C1 segment of cervical spinal cord (tissue), 14 donors: ENCODE data around the gene AKAP13.
A peak's percentile ranks its signal among the peaks of the same experiment; 100 is the strongest.

Source experiments
- DNase-seq, 14 donors: peaks; one replicate each; lab custom pipeline; 2025; lab: John Stamatoyannopoulos, UW

AKAP13 gene

DNA sequence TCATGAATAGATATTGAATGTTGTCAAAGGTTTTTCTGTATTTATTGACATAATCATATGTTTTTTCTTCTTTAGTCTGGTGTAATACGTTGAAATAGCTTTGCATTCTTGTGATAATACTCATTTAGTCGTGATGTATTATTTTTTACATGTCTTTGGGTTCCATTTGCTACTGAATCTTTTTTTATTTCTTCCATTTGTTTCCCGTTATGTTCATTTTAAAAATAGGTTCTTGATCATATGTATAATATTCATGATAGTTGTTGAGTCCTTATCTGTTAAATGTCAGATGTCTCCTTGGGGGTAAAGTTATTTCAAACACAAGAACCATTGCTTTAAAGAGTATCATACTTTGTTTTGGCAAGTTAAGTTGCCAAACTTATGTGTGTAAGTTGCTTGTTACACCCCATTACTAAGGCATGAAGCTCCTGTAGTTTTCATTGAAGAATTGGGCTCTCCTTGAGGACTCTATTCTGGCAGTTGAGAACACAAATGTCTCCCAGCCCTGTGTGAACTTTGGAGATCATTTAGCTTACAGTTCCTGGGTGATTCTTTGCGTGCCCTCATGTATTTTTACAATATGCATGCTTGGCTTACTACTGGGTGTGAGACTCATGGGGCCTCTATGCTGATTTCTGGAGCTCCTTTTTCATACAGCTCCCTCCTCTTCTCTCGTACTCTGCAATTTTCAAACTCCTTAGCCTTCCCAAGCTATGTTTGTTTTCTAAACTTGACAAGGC lies 8.3 kb downstream of the AKAP13 start:
- DNase-seq, result no peak

GRCh38 chr15:85389306-85389650 lies 8.9 kb downstream of the AKAP13 start:
- DNase-seq, result no peak

DNA sequence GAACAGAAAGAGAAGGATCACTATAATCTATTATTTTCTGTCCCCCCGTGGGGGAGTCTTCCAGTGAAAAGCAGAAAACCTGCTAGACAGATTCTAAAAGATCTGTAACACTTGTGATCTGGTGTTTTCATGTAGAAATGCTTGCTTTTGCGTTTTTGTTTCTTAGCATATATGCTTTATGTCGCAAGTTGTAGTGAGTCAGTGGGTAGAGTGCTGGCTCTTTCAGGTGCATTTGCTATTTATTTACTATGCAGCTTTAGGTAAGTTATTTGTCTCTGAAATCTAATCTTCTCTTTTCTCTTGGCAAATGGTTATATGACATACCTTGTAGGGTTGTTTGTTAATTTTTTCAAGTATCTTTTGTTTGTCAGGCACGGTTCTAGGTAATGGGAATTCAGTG lies 9.4 kb downstream of the AKAP13 start:
- no peak for DNase-seq

GRCh38 chr15:85393210-85393609 lies 12.8 kb downstream of the AKAP13 start:
- DNase-seq, result no peak

DNA sequence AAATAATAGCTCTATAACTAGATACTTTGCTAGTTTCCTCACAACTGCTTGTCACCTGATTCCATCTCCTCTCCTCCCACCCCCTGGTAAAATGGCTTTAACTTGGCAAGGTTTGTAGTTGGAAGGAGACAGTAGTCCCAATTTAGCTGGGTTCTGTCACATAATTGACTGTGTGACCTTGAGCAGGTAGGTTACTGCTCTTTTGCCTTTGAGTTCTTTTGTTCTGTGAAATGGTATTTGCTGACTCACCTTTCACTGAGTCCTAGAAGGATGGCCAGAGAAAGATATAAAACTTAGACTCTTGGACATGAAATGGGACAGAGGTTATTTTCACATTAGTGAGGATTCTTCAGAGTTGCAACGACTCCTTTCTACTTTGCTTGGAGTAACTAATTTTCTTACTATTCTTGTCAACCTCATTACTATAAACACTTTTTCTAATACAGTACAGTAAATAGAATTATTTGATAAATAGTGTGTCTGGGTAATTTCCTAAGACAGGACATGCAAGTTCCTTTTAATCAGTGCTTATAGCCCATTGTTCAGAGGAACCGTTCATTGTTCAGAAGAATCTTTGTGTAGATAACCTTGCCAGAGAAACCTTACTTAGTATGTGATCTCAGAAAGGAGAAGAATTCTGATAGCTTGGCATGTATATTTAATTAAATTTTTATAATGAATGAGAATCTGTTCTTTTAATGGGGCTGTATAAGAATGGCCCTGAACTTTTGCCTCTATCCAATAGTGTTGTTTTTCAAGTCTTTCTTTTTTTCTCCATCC lies 14.3 kb downstream of the AKAP13 start:
- DNase-seq, result no peak

DNA sequence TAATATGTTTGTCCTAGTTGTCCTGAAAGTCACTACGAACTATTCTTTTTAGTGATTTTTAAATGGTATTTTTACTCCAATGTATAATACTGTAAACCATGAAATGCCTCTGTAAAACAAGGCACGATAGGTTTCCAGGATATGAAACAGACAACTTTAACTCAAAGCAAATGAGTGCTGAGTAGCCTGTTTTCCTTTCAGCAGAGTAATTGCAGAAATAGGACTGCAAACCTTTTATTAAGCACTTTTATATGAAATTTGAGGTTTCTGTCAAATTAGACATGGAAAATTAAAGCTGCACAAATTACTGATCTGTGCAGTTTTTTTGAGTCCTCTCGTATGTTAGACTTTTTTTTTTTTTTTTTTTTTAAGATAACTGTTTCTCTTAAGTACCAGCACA lies 16.2 kb downstream of the AKAP13 start:
- DNase-seq, result no peak

DNA sequence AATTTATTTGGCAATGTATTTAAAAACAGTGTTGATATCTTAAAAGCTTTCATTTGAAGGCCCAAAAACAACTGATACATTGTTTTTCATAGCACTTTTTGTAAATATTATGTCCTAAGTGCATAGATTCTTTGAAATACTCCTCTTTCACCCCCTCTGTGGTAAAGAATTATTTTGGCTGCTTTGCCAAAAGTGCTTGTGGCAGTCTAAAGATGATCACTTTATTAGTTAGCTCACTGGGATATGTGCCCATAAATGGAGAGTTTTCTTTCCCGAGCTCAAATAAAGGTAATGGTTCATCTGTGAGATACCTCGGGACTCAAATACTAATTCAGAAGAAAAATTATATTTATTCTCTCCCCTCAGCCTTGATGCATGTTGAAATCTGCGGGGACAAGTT lies 16.7 kb downstream of the AKAP13 start:
- no peak for DNase-seq

DNA sequence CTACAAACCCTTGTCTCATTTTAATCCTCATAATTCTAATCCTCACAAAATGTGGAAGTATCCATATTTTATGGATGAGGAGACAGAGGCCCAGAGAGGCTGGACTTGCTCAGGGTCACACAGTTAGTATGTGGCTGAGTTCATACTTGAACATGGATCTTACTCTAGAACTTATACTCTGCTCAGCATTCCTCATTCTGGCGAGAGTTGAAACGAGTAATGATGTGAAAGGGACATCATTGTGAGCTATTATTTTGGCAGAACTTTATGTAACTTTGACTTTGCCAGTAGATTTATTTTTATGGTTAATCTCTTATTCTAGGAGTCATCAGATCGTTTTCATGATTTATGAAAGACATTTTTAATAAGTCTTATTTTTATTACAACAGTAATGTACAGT lies 17.5 kb downstream of the AKAP13 start:
- no peak for DNase-seq

- DNase-seq, result no peak
These were observed 18.4 kb downstream of the AKAP13 start for GRCh38 chr15:85398822-85399221.

DNA sequence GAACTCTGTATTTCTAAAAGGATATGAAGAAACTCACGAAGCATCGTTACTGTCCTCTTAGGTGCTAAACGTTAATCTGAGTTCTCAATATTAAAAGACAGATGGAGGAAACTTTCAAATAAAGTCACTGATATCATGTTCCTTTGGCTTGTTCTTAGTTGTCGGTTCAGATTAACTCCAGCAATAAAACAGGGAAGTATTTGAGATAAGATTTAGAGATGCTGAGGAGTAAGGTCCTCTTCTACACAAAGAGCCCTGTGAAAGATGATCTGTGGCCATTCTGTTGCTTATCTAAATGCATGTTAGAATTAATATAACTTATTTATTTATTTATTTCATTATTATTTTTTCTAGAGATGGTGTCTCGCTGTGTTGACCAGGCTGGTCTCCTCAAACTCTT lies 19.2 kb downstream of the AKAP13 start:
- DNase-seq, result no peak

DNA sequence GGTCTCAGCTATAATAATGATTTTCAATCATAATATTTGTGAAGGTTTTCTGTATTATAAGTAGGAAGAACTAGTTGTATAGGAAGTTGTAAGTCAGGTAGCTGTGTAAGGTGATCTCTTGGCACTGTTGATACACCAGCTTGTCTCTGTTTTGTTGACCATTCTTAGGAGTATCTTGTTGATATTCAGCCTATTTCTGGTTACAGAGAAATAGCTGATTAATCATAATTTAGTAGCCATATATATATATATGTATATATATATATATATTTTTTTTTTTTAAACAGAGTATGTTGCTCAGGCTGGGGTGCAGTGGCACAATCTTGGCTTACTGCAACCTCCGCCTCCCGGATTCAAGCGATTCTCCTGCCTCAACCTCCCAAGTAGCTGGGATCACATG lies 20.2 kb downstream of the AKAP13 start:
- DNase-seq, result no peak

- no peak for DNase-seq
These were observed 20.8 kb downstream of the AKAP13 start for GRCh38 chr15:85401108-85401774.

DNA sequence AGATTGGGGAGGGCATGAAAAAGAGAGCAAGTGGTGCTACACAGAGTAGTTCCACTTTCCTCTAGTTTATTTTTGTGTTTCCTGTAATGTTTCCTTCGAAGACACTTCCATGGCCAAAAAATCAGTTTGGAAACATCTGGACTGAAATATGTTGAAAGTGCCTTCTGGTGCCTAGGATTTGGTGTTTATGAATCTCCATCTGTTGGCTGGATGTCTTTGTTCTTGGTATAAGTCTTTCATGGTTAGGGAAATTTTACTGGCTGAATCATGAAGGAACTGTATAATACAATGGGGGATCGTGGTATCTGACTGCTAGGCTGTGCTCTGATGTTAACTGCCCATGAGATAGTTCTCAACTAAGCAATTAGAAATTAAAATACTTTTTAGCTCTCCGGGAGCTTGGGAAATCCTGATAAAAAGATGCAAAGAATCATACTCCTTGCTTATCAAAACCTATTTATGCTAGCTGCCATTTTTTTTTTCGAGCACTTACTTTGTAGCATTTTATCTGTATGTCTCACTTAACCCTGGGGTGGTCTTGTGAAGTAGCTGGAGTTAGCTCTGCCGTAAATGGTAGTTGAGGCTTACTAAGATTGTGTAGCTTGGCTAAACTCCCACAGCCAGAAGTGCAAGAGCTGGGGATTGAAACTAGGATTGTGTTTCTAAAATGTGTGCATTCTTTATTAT lies 21.9 kb downstream of the AKAP13 start:
- no peak for DNase-seq

- DNase-seq, result no peak
These were observed 23.3 kb downstream of the AKAP13 start for GRCh38 chr15:85403745-85404144.

GRCh38 chr15:85404176-85404917 lies 23.9 kb downstream of the AKAP13 start:
- no peak for DNase-seq

DNA sequence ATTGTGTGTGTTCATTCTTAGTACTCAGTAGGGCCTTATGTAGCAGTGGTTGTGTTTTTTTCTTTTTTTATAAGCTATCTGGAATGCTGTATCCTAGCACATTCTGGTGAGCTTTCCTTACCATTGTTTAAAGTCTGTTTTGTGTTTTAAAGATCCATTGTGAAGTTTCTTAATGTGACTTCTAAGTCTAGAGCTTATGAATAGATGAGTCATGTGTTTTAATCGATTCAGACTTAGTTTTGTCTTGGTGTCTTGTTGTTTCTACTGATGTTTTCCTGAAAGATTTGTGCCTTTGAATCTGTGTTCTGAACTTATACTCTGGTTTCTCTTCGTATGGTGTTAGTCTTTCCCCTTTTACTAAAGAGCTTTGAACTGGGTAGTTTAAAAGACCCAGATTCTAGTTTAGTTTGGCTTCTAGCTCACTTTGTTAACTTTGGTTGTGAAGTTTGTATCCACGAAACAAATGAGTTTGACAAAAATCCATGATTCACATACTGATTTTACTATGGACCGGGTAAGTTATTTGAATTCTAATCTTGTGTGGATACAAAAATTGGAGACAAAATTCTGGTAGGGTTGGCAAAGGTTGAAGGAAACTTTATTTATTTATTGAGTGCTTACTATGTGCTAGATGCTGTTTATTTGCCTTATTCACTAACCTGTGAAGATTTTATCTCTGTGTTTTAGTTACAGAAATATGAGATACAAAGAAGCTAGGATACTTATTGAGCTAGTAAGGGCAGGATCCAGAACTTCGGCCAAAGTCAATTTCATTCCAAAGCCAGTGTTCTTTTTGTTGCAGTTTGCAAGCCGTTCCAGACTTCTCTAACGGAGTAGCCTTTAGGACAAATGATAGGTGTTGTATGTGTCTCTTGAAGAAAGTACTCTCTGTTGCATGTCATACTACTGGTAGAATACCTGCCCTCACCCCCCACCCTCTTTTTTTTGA lies 24.8 kb downstream of the AKAP13 start:
- no peak for DNase-seq

DNA sequence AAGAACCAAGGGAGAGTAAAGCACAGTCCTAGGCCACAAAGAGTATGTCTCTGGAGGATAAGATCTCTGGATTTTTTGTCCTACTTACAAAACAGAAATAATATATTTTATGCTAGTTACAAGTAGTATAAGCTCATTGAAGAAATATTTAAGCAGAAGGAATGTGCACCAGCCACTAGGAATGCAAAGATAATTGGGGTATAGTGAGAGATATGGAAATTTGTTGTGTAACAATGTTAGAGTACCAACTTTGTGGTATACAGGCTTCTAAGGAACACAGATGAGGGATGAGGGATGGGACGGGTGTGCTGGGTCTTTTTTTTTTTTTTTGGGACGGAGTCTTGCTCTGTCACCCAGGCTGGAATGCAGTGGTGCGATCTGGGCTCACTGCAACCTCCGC lies 26.5 kb downstream of the AKAP13 start:
- DNase-seq, result no peak

GRCh38 chr15:85407421-85408269 lies 27.2 kb downstream of the AKAP13 start:
- peak in 1 of 14 donors; percentile 15 for DNase-seq

DNA sequence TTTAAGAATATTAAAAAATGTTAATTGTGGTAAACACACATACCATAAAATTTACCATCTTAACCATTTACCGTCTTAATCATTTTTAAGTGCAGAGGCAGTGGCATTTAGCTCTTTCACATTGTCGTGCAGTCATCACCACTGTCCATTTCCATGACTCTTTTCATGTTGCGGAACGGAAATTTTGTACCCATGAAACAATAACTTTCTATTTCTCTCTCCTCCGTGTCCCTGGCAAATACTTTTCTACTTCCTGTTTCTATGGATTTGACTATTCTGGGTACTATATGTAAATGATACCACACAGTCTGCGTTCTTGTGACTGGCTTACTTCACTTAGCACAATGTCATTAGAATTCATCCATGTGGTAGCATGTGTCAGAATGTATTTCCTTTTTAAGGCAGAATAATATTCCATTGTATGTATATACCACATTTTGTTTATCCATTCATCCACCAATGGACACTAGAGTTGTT lies 27.9 kb downstream of the AKAP13 start:
- DNase-seq, result no peak
